Type B pancreatic cell (in vitro differentiated cells): ENCODE results near the gene TRAF2. TPM values are rescaled to one million over a fixed set of nuclear protein-coding genes. Genes with fewer than 3 reads are reported as not detected.

Experiments
- DNase-seq: peaks from one replicate; pipeline ENCODE4 v3.0.0; 2021; ENCODE audit warnings: mixed read lengths; ENCODE audit not compliant: unreplicated experiment; ENCODE audit errors: extremely low spot score
- H3K27ac Mint-ChIP-seq: 2 replicates; pipeline ENCODE4 v1.8.0; 2021; ENCODE audit warnings: mild to moderate bottlenecking, mixed read lengths
- H3K27me3 Mint-ChIP-seq: 2 replicates; pipeline ENCODE4 v1.8.0; 2021; ENCODE audit warnings: mixed read lengths
- H3K36me3 Mint-ChIP-seq: 2 replicates; pipeline ENCODE4 v1.8.0; 2021; ENCODE audit warnings: mixed read lengths
- H3K4me1 Mint-ChIP-seq: one replicate; pipeline ENCODE4 v1.8.0; 2021; ENCODE audit warnings: mixed read lengths; ENCODE audit not compliant: unreplicated experiment
- H3K4me3 Mint-ChIP-seq: 2 replicates; pipeline ENCODE4 v1.8.0; 2021; ENCODE audit warnings: mild to moderate bottlenecking, mixed read lengths
- H3K9me3 Mint-ChIP-seq: 2 replicates; pipeline ENCODE4 v1.8.0; 2021; ENCODE audit warnings: mixed read lengths
- total RNA-seq: library from RNA; stranded (reverse); gene quantifications from 2 replicates; pipeline ENCODE4 v1.2.1, GENCODE V29; 2021; ENCODE audit warnings: low replicate concordance
- TF ChIP-seq, protein P1 (sequence below): fragments of 200-600 bp; sonication (generic); conservative IDR thresholded peaks from 2 replicates; pipeline ENCODE4 v1.5.0; 2021; ENCODE audit warnings: antibody characterized with exemption, mild to moderate bottlenecking

Gene TRAF2
- total RNA-seq, 1 donor from 2014 or later = 22.3 TPM

DNA sequence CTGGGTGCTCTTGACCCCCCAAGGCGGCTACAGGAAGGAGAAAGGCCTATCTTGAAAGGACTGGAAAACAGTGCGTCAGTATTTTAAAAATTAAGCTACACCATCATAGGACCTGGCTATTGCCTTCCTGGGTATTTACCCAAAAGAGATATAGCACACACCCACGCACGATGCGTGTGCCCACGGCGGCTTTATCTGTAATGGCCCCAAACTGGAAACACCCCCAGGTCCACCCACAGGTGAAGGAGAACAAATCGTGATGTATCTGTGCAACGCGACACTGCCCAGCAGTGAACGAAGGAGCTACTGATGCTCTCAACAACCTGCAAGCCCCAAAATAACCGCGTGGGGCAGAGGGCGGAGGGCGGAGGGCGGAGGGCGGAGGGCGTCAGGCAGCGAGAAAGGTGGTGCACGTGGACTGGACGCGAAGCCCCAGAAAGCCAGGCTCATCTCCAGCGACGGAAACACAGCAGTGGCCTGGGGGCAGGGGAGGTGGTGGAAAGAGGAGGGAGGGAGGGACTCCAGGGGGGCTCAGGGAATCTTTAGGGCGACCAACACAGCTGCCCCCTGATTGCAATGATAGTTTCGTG lies 78.6 kb downstream of the TRAF2 start:
- Mint-ChIP-seq H3K27ac (no peak overlapping the region), H3K36me3 (no peaks in the 10 kb centered on the region), H3K4me1 (peaks cover 9% of the 10 kb centered on the region), H3K4me3 (no peak overlapping the region), H3K27me3 (no peaks in the 10 kb centered on the region), H3K9me3 (no peaks in the 10 kb centered on the region)
- TF ChIP-seq, protein P1, sequence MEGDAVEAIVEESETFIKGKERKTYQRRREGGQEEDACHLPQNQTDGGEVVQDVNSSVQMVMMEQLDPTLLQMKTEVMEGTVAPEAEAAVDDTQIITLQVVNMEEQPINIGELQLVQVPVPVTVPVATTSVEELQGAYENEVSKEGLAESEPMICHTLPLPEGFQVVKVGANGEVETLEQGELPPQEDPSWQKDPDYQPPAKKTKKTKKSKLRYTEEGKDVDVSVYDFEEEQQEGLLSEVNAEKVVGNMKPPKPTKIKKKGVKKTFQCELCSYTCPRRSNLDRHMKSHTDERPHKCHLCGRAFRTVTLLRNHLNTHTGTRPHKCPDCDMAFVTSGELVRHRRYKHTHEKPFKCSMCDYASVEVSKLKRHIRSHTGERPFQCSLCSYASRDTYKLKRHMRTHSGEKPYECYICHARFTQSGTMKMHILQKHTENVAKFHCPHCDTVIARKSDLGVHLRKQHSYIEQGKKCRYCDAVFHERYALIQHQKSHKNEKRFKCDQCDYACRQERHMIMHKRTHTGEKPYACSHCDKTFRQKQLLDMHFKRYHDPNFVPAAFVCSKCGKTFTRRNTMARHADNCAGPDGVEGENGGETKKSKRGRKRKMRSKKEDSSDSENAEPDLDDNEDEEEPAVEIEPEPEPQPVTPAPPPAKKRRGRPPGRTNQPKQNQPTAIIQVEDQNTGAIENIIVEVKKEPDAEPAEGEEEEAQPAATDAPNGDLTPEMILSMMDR = no peak
- no peak for DNase-seq

GRCh38 chr9:136965771-136966484 lies 79.6 kb downstream of the TRAF2 start:
- H3K4me1 Mint-ChIP-seq = peaks cover 9% of the 10 kb centered on the region
- TF ChIP-seq, protein P1 = no peak
- H3K9me3 Mint-ChIP-seq = no peaks in the 10 kb centered on the region
- H3K27me3 Mint-ChIP-seq = no peaks in the 10 kb centered on the region
- H3K4me3 Mint-ChIP-seq = no peak overlapping the region
- H3K36me3 Mint-ChIP-seq = no peaks in the 10 kb centered on the region
- DNase-seq = no peak
- no peak overlapping the region for H3K27ac Mint-ChIP-seq

GRCh38 chr9:136968333-136969127 lies 82.2 kb downstream of the TRAF2 start:
- Mint-ChIP-seq H3K9me3 (no peaks in the 10 kb centered on the region), H3K27me3 (no peaks in the 10 kb centered on the region), H3K36me3 (no peaks in the 10 kb centered on the region), H3K4me3 (no peak overlapping the region), H3K4me1 (peaks cover 9% of the 10 kb centered on the region), H3K27ac (no peak overlapping the region)
- TF ChIP-seq, protein P1 = no peak
- no peak for DNase-seq

- DNase-seq = no peak
- TF ChIP-seq, protein P1 = no peak
- Mint-ChIP-seq H3K4me1 (peaks cover 9% of the 10 kb centered on the region), H3K27ac (no peak overlapping the region), H3K36me3 (no peaks in the 10 kb centered on the region), H3K27me3 (no peaks in the 10 kb centered on the region), H3K4me3 (no peak overlapping the region), H3K9me3 (no peaks in the 10 kb centered on the region)
Measured at GRCh38 chr9:136969150-136969549, 82.8 kb downstream of the TRAF2 start.

- Mint-ChIP-seq H3K4me3 (no peak overlapping the region), H3K36me3 (no peaks in the 10 kb centered on the region), H3K9me3 (no peaks in the 10 kb centered on the region), H3K27me3 (no peaks in the 10 kb centered on the region), H3K27ac (no peak overlapping the region), H3K4me1 (peaks cover 6% of the 10 kb centered on the region)
- TF ChIP-seq, protein P1 = no peak
- DNase-seq = no peak
Measured at GRCh38 chr9:136969774-136970173, 83.5 kb downstream of the TRAF2 start.
